Heart left ventricle (tissue), 16 donors: ENCODE results near the gene SIAH1. TPM values are rescaled to one million over a fixed set of nuclear protein-coding genes. Genes with fewer than 3 reads are reported as not detected.
A peak's percentile ranks its signal among the peaks of the same experiment; 100 is the strongest.

Source experiments
- ATAC-seq, 4 donors: fragments of 200-7000 bp; cut with Tn5 transposase; one replicate each; pipeline ENCODE4 v1.9.1; 2020 to 2022; ENCODE audit warnings: moderate library complexity in 4 of 4, mild to moderate bottlenecking in 3 of 4, moderate number of reproducible peaks in 1 of 4
- DNase-seq, 5 donors: peaks; one replicate each; pipeline ENCODE4 v3.0.0-alpha.2; 2020
- H3K27ac ChIP-seq, 12 donors: fragments of 200-600 bp; sonication (generic) in 4 of 12; one replicate each; pipeline versions ENCODE4 v1.5.0 to v1.8.0; 2016 to 2022; ENCODE audit warnings: mild to moderate bottlenecking in 2 of 12
- H3K27me3 ChIP-seq, 9 donors: fragments of 200-600 bp; sonication (generic) in 2 of 9; one replicate each; pipeline versions ENCODE4 v1.5.1 to v1.8.0; 2016 to 2022; ENCODE audit warnings: mild to moderate bottlenecking in 3 of 9
- H3K36me3 ChIP-seq, 9 donors: fragments of 200-600 bp; sonication (generic) in 2 of 9; one replicate each; pipeline versions ENCODE4 v1.5.0 to v1.8.0; 2018 to 2022; ENCODE audit warnings: mild to moderate bottlenecking in 2 of 9
- H3K4me1 ChIP-seq, 12 donors: fragments of 200-600 bp; sonication (generic) in 4 of 12; one replicate each; pipeline versions ENCODE4 v1.5.0 to v1.8.0; 2016 to 2022; ENCODE audit warnings: mild to moderate bottlenecking in 3 of 12
- H3K4me3 ChIP-seq, 12 donors: fragments of 200-600 bp; sonication (generic) in 4 of 12; one replicate each; pipeline versions ENCODE4 v1.5.0 to v1.8.0; 2017 to 2022; ENCODE audit warnings: mild to moderate bottlenecking in 9 of 12, moderate library complexity in 4 of 12
- H3K9me3 ChIP-seq, 12 donors: fragments of 200-600 bp; sonication (generic) in 4 of 12; one replicate each; pipeline versions ENCODE4 v1.5.0 to v1.8.0; 2016 to 2022; ENCODE audit warnings: mild to moderate bottlenecking in 1 of 12
- POLR2A ChIP-seq, 2 donors: fragments of 450-650 bp; IDR thresholded peaks; one replicate each; pipeline ENCODE4 v1.6.1; 2017; ENCODE audit warnings: antibody characterized with exemption in 2 of 2, mild to moderate bottlenecking in 2 of 2, moderate library complexity in 2 of 2
- WGBS, 4 donors: extraction: QIAGEN DNeasy Blood & Tissue Kit in 2 of 4; methylation state at CpG; one replicate each; pipeline versions ENCODE4 v1.1.5 to v1.1.7; 2013 to 2018; 5-methylcytosine and 5-hydroxymethylcytosine counted together
- intact Hi-C, 10 donors: fragments of 100-400 bp; cut with DNase I; formaldehyde crosslinking; loops; one replicate each; pipeline versions ENCODE4 v1.11.1 to v1.14.2; 2022
- polyA plus RNA-seq, 2 donors: library from polyadenylated mRNA; stranded (reverse); fragments of 200-250 nt; gene quantifications; one replicate each; pipeline ENCODE4 v1.2.3, GENCODE V29; 2013
- total RNA-seq, 9 donors: library from RNA; depleted of rRNA in 2 of 9; stranded (reverse); fragments of >200 nt in 2 of 9; fragmentation: NEBNext Ultra II Directional in 3 of 9; extraction: Animal tissue kit (Norgen Biotek cat#: 25700) in 3 of 9; gene quantifications; one replicate each; pipeline versions ENCODE4 v1.1.0 to v1.2.4, GENCODE V29; 2016 to 2023
- TF ChIP-seq, protein P1 (sequence below), 12 donors: fragments of 200-600 bp; sonication (generic) in 4 of 12; IDR thresholded peaks; one replicate each; pipeline versions ENCODE4 v1.5.0 to v1.8.0; 2018 to 2022; ENCODE audit warnings: antibody characterized with exemption in 12 of 12, mild to moderate bottlenecking in 5 of 12
- donor health status: ischemic (EF 13 %, LVEDD 7.1; RV severe dilation, severe dysfunction).
- donor health status: healthy with polysubstance abuse.
- donor health status: DM: no; HTN: yes; CAD: no.
- donor health status: DM: no; HTN: no; CAD: no.
- donor health status: ischemic (EF 25% LVEDD 6.9; RV normal size, moderate dysfunction).
- donor health status: ischemic (EF 25% LVEDD 5.7; RV mildly dilated, moderate dysfunction).
- donor health status: healthy.
- donor health status: DM: yes; HTN: yes; CAD: no.
- donor health status: ischemic (EF 35%, LVEDD 5.7; RV mildly dilated, moderate dysfunction).
- donor health status: nonischemic (EF 11% LVEDD 7.7; RV severe dilation, severe dysfunction).
- donor health status: DM: yes; HTN: yes; CAD: no.
- donor health status: PGD.
- donor health status: ischemic (EF 29% LVEDD 5.4; RV normal size, mild dysfunction).
- donor health status: nonischemic (EF 23%, LVEDD 6.1; RV moderate dilation, normal function).

The SIAH1 gene
- total and polyA plus RNA-seq, 11 donors: 10.1 to 21.5 (median 13.4) TPM

DNA sequence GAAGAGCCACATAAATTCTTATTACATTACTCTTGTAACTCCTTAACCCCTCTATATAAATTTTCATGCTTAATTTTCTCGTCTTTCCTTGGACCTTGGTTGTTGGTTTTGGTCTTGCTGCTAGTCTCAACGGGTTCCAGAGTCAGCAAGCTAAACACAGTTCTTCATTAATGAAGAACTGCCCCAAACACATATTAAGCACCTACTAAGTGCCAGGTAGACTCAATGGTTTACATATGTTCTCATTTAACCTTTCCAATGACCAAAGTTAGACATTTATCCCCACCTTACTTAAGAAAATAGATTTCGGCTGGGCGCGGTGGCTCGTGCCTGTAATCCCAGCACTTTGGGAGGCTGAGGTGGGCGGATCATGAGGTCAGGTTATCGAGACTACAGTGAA is 15.0 kb downstream of the SIAH1 start:
- ATAC-seq (no peak), DNase-seq (no peak)
- H3K27me3 ChIP-seq: no peaks in the 10 kb centered on the region
- H3K4me3 ChIP-seq: no peak overlapping the region
- intact Hi-C loops: loop anchor here in 1 of 10 donors (5.0 kb wide), 1 partner anchor 252 kb away; no protein-coding TSS in a partner anchor
- H3K9me3 ChIP-seq: no peaks in the 10 kb centered on the region
- no peak overlapping the region for H3K27ac ChIP-seq
- H3K4me1 ChIP-seq: peaks cover 0 to 82% (median 68%) of the 10 kb centered on the region in 12 donors
- no peak for TF ChIP-seq POLR2A (IDR thresholded peaks at IDR 0.05)
- TF ChIP-seq, protein P1, sequence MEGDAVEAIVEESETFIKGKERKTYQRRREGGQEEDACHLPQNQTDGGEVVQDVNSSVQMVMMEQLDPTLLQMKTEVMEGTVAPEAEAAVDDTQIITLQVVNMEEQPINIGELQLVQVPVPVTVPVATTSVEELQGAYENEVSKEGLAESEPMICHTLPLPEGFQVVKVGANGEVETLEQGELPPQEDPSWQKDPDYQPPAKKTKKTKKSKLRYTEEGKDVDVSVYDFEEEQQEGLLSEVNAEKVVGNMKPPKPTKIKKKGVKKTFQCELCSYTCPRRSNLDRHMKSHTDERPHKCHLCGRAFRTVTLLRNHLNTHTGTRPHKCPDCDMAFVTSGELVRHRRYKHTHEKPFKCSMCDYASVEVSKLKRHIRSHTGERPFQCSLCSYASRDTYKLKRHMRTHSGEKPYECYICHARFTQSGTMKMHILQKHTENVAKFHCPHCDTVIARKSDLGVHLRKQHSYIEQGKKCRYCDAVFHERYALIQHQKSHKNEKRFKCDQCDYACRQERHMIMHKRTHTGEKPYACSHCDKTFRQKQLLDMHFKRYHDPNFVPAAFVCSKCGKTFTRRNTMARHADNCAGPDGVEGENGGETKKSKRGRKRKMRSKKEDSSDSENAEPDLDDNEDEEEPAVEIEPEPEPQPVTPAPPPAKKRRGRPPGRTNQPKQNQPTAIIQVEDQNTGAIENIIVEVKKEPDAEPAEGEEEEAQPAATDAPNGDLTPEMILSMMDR (IDR thresholded peaks at IDR 0.05): no peak
- WGBS, 4 donors: 93 to 97% (median 96%) methylated on average over 8 of the region's 8 CpGs
- H3K36me3 ChIP-seq: no peaks in the 10 kb centered on the region

DNA sequence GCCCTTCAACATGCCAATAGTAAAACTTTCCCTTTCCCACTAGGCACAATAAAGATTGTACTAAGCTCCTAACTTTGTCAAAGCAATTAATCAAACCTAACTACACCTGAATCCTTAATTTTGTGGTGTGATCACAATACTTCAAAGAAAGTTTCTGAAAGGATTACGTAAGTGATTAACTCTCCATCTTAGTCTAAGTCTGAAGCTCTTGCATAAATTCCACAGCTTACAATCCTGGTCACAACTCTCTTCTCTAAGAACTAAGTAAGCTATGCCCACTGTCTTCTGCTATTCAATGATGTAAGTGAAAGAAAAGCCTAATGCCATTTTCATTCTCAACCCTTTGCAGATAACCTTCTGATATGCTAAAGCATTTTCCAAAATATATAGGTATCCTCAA is 15.4 kb downstream of the SIAH1 start:
- intact Hi-C loops: loop anchor here in 4 of 10 donors (5.0 kb wide), 3 partner anchors 47 to 253 kb away; no protein-coding TSS in a partner anchor
- no peak overlapping the region for H3K4me3 ChIP-seq
- H3K27me3 ChIP-seq: no peaks in the 10 kb centered on the region
- TF ChIP-seq, protein P1 (IDR thresholded peaks at IDR 0.05): no peak
- no peak for TF ChIP-seq POLR2A (IDR thresholded peaks at IDR 0.05)
- H3K36me3 ChIP-seq: no peaks in the 10 kb centered on the region
- ATAC-seq (no peak), DNase-seq (no peak)
- WGBS, 4 donors: 71 to 87% (median 84%) methylated on average over 1 of the region's 1 CpG
- H3K9me3 ChIP-seq: no peaks in the 10 kb centered on the region
- no peak overlapping the region for H3K27ac ChIP-seq
- H3K4me1 ChIP-seq: peaks cover 1 to 82% (median 68%) of the 10 kb centered on the region in 12 donors

DNA sequence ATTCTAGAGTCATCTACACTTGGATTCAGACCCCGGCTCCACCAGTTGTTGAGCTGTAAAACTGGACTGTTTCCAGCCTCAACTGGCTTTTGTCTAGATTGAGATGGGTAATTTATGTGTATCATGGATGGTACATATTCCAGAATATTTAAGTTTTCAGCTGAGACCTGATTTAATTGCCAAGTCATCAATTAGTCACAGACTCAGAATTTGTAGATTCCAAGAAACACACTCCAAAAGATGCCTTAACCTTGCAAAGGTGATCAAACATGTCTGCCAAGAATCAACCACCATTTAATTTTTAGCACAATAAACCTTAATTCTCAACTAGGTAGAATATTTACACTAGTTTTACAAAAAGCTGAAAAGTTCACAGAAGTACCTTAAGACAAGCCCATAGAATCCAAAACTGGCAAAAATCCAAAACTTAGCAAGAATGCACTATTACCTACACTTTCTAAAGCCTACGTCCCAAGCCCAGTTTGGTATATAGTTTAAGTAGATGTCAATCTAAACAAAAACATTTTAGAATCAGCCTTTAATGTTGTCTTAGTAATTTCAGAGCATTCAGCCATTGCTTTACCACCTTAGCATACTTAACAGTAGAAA is 17.7 kb downstream of the SIAH1 start:
- intact Hi-C loops: loop anchor here in 3 of 10 donors (2.0 to 5.0 kb wide), 3 partner anchors 15 to 175 kb away; no protein-coding TSS in a partner anchor
- H3K4me3 ChIP-seq: no peak overlapping the region
- 49 to 57% (median 53%) methylated on average over 2 of the region's 2 CpGs for WGBS, 4 donors
- no peak for DNase-seq
- no peak for ATAC-seq
- H3K27me3 ChIP-seq: no peaks in the 10 kb centered on the region
- no peak for TF ChIP-seq POLR2A (IDR thresholded peaks at IDR 0.05)
- TF ChIP-seq, protein P1 (IDR thresholded peaks at IDR 0.05): no peak
- H3K36me3 ChIP-seq: peaks cover 0 to 3% (median 0%) of the 10 kb centered on the region in 9 donors
- H3K9me3 ChIP-seq: no peaks in the 10 kb centered on the region
- H3K4me1 ChIP-seq: peaks cover 3 to 75% (median 56%) of the 10 kb centered on the region in 12 donors
- H3K27ac ChIP-seq: peak overlapping the region in 1 of 12 donors; percentile 8

DNA sequence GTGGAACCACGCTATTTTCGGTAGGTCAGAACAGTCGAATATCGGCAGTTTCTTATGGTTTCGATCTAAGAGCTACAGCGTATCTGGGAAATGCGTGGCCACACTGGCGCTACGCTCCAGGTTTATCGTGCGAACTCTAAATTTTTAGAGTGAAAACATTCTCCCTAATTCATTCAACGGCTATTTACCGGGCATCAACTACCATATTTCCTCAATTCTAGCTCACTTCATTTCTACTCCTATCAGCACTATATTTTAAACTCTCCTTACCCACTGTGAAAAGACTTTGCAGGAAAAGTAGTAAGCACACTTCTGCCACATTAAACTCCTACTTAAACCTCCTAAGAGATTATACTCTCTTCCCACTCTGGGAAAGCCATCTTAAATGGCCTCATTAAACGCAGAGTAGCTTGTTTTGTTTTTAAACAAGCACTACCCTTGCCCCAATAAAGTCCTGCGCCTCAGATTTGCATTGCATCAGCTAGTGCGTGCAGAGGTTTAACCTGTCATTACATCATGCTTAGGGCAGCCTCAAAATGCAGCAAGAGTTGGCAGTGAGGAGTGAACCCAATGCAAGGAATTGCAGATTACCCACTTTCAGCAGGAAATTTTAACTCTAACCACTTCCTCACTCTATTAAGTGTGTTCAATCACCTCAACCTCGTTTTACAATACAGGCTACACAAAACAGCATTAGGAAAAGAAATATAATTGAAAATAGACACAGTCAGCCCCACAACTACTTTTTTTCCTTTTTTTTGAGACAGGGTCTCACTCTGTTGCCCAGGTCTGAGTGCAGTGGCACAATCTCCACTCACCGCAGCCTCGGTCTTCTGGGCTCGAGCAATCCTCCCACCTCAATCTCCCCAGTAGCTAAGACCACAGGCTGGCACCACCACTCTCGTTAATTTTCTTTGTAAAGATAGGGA is 18.8 kb downstream of the SIAH1 start:
- ATAC-seq (peak in 3 of 4 donors; percentile 1 to 51 (median 19)), DNase-seq (no peak)
- Histone ChIP-seq H3K4me3 (peak overlapping the region; percentile 38 to 70 (median 61)), H3K9me3 (no peaks in the 10 kb centered on the region), H3K4me1 (peaks cover 3 to 68% (median 47%) of the 10 kb centered on the region in 12 donors), H3K27me3 (no peaks in the 10 kb centered on the region), H3K27ac (peak overlapping the region; percentile 43 to 90 (median 75)), H3K36me3 (peaks cover 0 to 14% (median 7%) of the 10 kb centered on the region in 9 donors)
- intact Hi-C loops: loop anchor here in 4 of 10 donors (1.0 to 5.0 kb wide), 4 partner anchors 16 to 176 kb away; no protein-coding TSS in a partner anchor
- TF ChIP-seq POLR2A (IDR thresholded peaks at IDR 0.05): no peak
- TF ChIP-seq, protein P1 (IDR thresholded peaks at IDR 0.05): no peak
- 17 to 18% (median 17%) methylated on average over 21 of the region's 21 CpGs for WGBS, 4 donors
